ENCODE measurements around the gene KCNMA1. TPM values are rescaled to one million over a fixed set of nuclear protein-coding genes. Genes with fewer than 3 reads are reported as not detected.
A peak's percentile ranks its signal among the peaks of the same experiment; 100 is the strongest.
"Not testable (repeated sequence)": the region's sequence is repeated elsewhere in the genome, so short reads cannot be mapped to it uniquely, and the experiment has no call there.

Gene KCNMA1
- total and polyA plus RNA-seq, 3 donors from 2014 or later: 13.6 to 36.1 (median 24.7) TPM

- no peaks in the 10 kb centered on the region for H3K36me3 ChIP-seq (ENCODE audit: low read depth, missing control alignments)
- H3K27me3 ChIP-seq: no peaks in the 10 kb centered on the region
- no peaks in the 10 kb centered on the region for H3K9me3 ChIP-seq
- TF ChIP-seq POLR2A (IDR thresholded peaks at IDR 0.05): no peak
- TF ChIP-seq CTCF (IDR thresholded peaks at IDR 0.05): peak in 2 of 3 experiments; percentile 63 to 68
- intact Hi-C loops (cut with DNase I; ENCODE audit: low total_unique reads): loop anchor here (5.0 kb wide), 1 partner anchor 246 kb away; the partner anchor contains the start of gene KCNMA1
- peak; percentile 82 for DNase-seq
- H3K4me1 ChIP-seq: peaks cover 6% of the 10 kb centered on the region
- WGBS, 2 donors: 27 to 28% methylated on average over 11 to 12 of the region's 12 CpGs
- H3K27ac ChIP-seq: no peak overlapping the region
- no peak overlapping the region for H3K4me3 ChIP-seq
Measured at GRCh38 chr10:77391605-77392235, 245.9 kb downstream of the KCNMA1 start.

- peaks cover 6% of the 10 kb centered on the region for H3K4me1 ChIP-seq
- 39 to 76% methylated on average over 2 of the region's 2 CpGs for WGBS, 2 donors
- intact Hi-C loops (cut with DNase I; ENCODE audit: low total_unique reads): loop anchor here (5.0 kb wide), 1 partner anchor 247 kb away; the partner anchor contains the start of gene KCNMA1
- H3K4me3 ChIP-seq: no peak overlapping the region
- no peaks in the 10 kb centered on the region for H3K27me3 ChIP-seq
- H3K36me3 ChIP-seq (ENCODE audit: low read depth, missing control alignments): no peaks in the 10 kb centered on the region
- TF ChIP-seq POLR2A (IDR thresholded peaks at IDR 0.05): no peak
- no peak for TF ChIP-seq CTCF (IDR thresholded peaks at IDR 0.05)
- no peak for DNase-seq
- H3K27ac ChIP-seq: no peak overlapping the region
- no peaks in the 10 kb centered on the region for H3K9me3 ChIP-seq
Measured at GRCh38 chr10:77390481-77390891, 247.1 kb downstream of the KCNMA1 start.

DNA sequence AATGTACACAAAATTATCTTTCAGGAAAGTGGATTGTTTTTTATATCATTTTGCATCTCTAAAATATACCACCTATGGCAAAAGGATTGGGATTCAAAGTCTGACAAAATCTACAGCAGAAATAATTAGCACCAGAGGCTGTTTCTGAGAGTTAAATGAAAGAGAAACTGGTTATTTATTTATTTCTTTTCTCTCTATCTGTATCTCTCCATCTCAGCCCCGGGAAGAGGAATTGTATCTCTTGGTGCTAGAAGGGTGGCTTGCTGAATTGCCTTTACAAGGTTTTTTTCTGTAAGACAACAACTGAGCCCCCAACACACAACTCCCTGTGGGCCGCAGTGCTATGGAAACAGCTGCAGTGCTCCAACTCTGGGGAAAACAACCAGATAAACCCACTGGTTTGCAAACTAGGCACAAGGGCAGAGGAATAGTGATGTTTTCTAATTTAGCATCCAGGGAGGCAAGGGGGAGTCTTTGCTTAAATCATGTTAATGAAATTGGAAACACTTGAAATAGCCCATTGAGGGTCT, 249.0 kb downstream of the KCNMA1 start:
- Histone ChIP-seq H3K4me3 (no peak overlapping the region), H3K4me1 (peaks cover 6% of the 10 kb centered on the region), H3K9me3 (no peaks in the 10 kb centered on the region), H3K27me3 (no peaks in the 10 kb centered on the region), H3K36me3 (ENCODE audit: low read depth, missing control alignments) (no peaks in the 10 kb centered on the region), H3K27ac (no peak overlapping the region)
- WGBS, 2 donors: 31 to 70% methylated on average over 2 of the region's 2 CpGs
- no peak for TF ChIP-seq POLR2A (IDR thresholded peaks at IDR 0.05)
- intact Hi-C loops (cut with DNase I; ENCODE audit: low total_unique reads): no loop called here
- no peak for DNase-seq

- H3K4me3 ChIP-seq; DNase-seq; H3K27me3 ChIP-seq; H3K9me3 ChIP-seq; intact Hi-C loops (cut with DNase I; ENCODE audit: low total_unique reads); H3K36me3 ChIP-seq (ENCODE audit: low read depth, missing control alignments); H3K27ac ChIP-seq; H3K4me1 ChIP-seq: not testable (repeated sequence)
- WGBS, 2 donors: 77 to 85% methylated on average over 2 of the region's 2 CpGs
Measured at GRCh38 chr10:77387701-77388100, 249.9 kb downstream of the KCNMA1 start.

DNA sequence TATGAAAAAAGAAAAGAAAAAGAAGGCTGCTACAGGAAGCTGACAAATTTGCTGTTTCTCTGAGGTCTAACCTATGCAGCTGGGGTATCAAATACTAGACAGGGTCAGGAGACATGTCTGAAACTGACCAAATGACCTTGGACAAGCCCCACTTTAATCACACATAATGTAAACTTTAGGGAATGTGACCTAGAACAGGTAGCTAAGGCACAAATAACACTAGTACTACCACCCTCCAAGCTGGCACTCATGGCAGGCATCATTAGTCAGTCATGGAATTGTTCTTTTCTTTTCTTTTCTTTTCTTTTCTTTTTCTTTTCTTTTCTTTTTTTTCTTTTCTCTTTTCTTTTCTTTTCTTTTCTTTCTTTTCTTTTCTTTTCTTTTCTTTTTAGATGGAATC, 250.4 kb downstream of the KCNMA1 start:
- Histone ChIP-seq H3K4me3 (no peak overlapping the region), H3K9me3 (no peaks in the 10 kb centered on the region), H3K36me3 (ENCODE audit: low read depth, missing control alignments) (no peaks in the 10 kb centered on the region), H3K4me1 (peaks cover 6% of the 10 kb centered on the region), H3K27ac (no peak overlapping the region), H3K27me3 (no peaks in the 10 kb centered on the region)
- TF ChIP-seq CTCF (IDR thresholded peaks at IDR 0.05) (no peak), POLR2A (IDR thresholded peaks at IDR 0.05) (no peak)
- no peak for DNase-seq
- intact Hi-C loops (cut with DNase I; ENCODE audit: low total_unique reads): no loop called here

DNA sequence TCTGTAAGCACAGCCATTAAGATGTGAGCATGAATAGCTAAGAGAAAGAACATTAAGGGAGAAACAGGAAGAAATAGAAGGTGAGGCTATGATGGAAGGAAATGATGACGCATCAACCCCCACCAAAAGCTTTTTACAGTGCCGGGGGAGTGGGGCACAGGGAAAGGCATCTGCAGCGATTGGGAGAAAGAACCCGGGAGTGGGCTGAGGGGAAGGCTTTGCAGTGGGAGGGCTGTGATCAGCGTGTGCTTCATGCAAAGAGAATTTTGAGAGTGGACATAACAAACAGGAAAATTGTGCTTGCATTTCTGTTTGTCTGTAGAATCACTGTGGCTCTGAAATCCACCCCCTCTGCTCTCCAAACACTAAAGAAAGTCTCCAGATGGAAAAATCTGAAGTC, 250.8 kb downstream of the KCNMA1 start:
- DNase-seq: no peak
- Histone ChIP-seq H3K27ac (no peak overlapping the region), H3K4me3 (no peak overlapping the region), H3K27me3 (no peaks in the 10 kb centered on the region), H3K4me1 (peaks cover 6% of the 10 kb centered on the region), H3K36me3 (ENCODE audit: low read depth, missing control alignments) (no peaks in the 10 kb centered on the region), H3K9me3 (no peaks in the 10 kb centered on the region)
- TF ChIP-seq POLR2A (IDR thresholded peaks at IDR 0.05): no peak
- no peak for TF ChIP-seq CTCF (IDR thresholded peaks at IDR 0.05)
- 30 to 32% methylated on average over 5 of the region's 5 CpGs for WGBS, 2 donors
- intact Hi-C loops (cut with DNase I; ENCODE audit: low total_unique reads): no loop called here
